Activated CD8-positive, alpha-beta memory T cell treated with anti-CD3 and anti-CD28 coated beads for 36 hours (primary cell): ENCODE results near the gene CD79A. TPM values are rescaled to one million over a fixed set of nuclear protein-coding genes. Genes with fewer than 3 reads are reported as not detected.

Experiments used
- CTCF ChIA-PET: fragments of 350-600 bp; sonication (Branson Sonifier 250); formaldehyde crosslinking; loops from one replicate; lab custom pipeline; 2021; ENCODE audit warnings: antibody characterized with exemption; lab: Charles Lee
- POLR2A ChIA-PET: fragments of 350-600 bp; sonication (Branson Sonifier 250); formaldehyde crosslinking; loops from one replicate; lab custom pipeline; 2021; ENCODE audit warnings: antibody characterized with exemption; lab: Charles Lee
- total RNA-seq, 2 experiments: library from RNA; stranded (reverse); gene quantifications; one replicate each; pipeline ENCODE4 v1.2.3, GENCODE V29; 2021

The CD79A gene
- total RNA-seq, 2 experiments from 2014 or later, result 4.7 to 6.4 TPM

DNA sequence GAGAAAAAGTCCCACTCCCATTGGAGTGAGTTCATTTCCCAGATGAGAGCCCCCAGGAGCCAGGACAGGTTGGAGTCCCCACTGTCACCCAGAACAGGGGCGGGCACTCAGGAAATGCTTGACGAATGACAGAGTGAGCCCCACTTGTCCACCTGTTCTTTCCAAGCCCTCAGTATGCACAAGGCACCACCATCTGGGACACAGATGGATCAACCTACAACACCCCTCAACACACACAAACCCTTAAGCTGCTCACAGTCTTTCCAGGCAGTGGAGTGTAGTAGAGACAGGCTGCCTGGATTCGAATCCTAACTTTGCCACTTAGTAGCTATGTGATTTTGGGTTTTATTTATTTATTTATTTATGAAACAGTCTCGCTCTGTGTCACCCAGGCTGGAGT lies 13.9 kb downstream of the CD79A start:
- CTCF ChIA-PET, result no interaction called here

DNA sequence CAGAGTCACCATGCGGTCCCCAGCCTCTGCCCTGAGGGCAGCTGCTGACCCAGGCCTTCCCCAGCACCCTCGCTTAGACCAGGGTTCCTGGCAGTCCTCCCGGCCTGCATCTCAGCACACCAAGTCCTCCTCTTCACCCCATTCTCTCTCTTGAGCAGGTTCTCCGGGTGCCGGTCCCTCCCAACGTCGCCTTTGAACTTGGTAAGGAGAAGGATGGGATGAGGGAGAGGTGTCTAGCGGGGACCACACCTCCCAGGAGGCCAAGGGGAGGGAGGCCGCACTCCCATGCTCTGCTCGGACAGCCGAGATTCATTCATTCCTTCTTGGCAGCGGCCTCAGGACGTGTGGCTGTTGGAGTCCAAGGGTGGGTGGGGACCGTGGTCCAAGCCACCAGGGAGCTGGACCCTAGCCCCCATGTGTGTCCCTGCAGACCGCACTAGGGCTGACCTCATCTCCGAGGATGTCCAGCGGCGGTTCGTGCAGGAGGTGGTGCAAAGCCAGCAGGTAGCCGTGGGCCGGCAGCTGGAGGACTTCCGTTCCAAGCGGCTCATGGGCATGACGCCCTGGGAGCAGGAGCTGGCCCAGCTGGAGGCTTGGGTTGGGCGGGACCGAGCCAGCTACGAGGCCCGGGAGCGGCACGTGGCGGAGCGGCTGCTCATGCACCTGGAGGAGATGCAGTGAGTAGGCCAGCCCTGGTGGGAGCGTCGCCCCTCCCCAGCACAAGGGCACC lies 15.3 kb downstream of the CD79A start:
- POLR2A ChIA-PET, result interaction anchor here (0.6 to 0.8 kb wide), 2 partner anchors 29 to 59 kb away, joined by 3 to 4 read pairs; no protein-coding TSS in a partner anchor
- CTCF ChIA-PET, result interaction anchor here (0.5 to 1.2 kb wide), 4 partner anchors 8 to 52 kb away, joined by 3 read pairs; no protein-coding TSS in a partner anchor

More for the DNA sequence above, 13.9 kb downstream of the CD79A start:
- POLR2A ChIA-PET, result interaction anchor here (0.5 to 0.6 kb wide), 2 partner anchors 8 to 16 kb away, joined by 3 to 6 read pairs; no protein-coding TSS in a partner anchor

DNA sequence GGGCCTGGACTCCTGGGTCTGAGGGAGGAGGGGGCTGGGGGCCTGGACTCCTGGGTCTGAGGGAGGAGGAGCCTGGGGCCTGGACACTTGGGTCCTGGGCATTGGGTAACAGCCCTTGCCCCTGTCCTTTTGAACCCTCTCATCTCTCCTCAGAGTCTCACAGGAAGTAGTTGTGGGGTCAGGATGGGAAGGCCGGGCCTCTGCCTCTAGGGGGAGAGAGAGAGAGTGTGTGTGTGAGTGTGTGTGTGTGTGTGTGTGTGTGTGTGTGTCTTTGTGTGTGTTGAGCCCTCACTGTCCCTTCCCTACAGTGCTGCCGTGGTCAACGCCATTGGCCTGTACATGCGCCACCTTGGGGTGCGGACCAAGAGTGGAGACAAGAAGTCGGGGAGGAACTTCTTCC lies 16.8 kb downstream of the CD79A start:
- ChIA-PET POLR2A (no interaction called here), CTCF (no interaction called here)

DNA sequence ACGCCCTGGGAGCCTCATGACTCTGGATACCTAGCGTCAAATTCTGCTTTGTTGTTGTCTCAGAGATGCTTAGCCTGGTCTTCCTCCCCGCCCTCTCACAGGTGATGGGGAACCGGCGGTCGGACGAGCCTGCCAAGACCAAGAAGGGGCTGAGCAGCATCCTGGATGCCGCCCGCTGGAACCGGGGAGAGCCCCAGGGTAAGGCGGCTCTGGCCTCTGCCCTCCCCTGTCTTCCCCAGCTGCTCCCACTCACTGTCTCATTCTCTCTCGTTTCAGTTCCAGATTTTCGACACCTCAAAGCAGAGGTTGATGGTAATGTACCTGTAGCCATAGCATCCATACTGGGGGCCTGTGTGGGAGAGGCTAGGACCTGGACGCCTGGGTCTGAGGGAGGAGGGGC lies 17.3 kb downstream of the CD79A start:
- CTCF ChIA-PET, result interaction anchor here (0.7 to 1.5 kb wide), 2 partner anchors 11 to 52 kb away, joined by 3 read pairs; no protein-coding TSS in a partner anchor
- POLR2A ChIA-PET, result no interaction called here

DNA sequence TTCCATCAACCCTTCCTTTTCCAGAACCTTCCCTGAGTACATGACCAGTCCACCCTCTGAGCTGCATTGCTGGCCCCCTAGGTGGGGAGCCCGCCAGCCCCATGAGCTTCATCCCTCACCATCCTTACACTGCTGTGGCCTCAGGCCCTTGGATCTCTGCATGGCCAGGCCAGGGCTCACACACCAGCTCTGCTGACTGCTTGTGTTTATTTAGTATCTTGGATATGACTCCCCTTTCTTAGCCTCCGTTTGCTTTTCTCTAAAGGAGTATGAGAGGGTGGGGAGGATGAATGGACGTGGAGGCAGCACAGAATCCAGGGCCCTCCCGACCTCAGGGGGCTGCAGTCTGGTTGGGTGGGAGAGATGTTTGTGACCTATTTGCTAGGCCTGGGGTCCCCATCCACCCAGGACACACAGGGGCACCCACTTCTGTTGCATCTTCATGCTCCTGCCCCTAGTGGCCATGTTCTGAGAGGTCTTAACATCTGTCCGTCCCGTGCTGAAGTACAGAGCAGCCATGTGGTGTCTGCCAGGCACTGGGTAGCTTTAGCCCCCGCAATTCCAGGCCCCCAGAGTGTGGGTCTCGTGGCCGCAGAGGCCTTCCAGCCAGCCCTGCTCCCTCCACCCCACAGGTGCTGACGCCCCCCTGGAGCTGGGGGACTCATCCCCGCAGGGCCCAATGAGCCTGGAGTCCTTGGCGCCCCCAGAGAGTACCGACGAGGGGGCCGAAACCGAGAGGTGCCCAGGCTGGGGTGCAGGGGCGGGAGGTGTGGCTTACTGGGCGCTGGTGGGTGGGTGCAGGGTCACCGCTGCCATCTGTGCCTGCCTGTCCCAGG lies 18.9 kb downstream of the CD79A start:
- CTCF ChIA-PET, result interaction anchor here (0.7 to 1.5 kb wide), 7 partner anchors 8 to 36 kb away, joined by 3 to 5 read pairs (median 3); partner anchors contain the start of gene RPS19
- POLR2A ChIA-PET, result interaction anchor here (1.1 to 1.4 kb wide), 3 partner anchors 10 to 16 kb away, joined by 3 to 4 read pairs (median 3); no protein-coding TSS in a partner anchor

DNA sequence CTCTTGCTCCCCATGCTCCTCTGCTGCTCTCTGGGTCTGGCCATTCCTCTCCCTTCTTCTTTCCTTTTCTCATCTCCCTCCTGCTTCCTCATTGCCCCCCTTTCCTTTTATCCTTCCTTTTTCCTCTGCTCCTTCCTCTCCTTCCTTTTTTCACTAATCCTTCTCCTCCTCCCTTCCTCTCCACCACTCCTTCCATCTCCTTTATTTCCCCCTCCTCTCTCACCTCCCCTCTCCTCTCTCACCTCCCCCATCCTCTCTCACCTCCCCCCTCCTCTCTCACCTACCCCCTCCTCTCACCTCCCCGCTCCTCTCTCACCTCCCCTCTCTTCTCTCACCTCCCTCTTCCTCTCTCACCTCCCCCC lies 19.5 kb downstream of the CD79A start:
- POLR2A ChIA-PET, result interaction anchor here (1.4 kb wide), 1 partner anchor 10 kb away, joined by 4 read pairs; no protein-coding TSS in a partner anchor
- CTCF ChIA-PET, result interaction anchor here (0.7 to 1.4 kb wide), 4 partner anchors 8 to 36 kb away, joined by 3 to 5 read pairs (median 4); partner anchors contain the start of gene RPS19

DNA sequence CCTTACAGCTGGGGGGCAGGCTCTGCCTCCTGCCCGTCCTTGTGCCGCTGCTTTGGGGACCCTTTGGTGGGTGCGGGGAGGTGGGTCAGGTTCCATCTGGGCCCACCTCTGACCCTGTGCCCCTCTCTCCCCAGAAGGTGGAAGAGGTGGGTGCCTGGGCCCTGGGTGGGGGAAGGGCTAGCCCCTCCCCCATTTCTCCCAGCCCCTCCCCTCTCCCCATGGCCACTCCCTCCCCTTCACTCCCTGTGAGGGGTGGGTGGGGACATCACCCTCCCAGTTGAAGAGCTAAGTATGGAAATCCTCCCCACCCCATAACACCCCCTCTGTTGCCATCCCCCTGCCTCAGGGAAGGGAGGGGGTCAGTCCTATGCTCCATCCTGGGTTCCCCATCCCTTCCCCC lies 20.1 kb downstream of the CD79A start:
- CTCF ChIA-PET, result no interaction called here
- POLR2A ChIA-PET, result no interaction called here

DNA sequence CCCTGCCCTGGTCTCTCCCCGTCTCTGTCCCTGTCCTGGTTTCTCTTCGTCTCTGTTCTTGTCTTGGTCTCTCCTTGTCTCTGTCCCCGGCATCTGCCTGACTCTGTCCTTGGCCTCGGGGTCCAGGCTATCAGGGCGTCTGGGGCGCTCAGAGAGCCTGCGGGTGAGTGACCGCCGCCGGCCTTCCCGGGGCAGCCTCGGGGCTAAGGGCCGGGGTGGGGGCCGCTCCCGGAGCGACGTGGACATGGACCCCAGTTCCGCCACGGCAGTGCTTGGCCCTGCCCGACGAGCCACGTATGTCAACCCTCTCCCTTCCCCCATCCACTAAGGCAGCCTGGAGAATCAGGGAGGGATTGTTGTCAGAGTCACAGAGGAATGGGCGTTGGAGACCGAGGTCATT lies 20.7 kb downstream of the CD79A start:
- ChIA-PET CTCF (no interaction called here), POLR2A (no interaction called here)

DNA sequence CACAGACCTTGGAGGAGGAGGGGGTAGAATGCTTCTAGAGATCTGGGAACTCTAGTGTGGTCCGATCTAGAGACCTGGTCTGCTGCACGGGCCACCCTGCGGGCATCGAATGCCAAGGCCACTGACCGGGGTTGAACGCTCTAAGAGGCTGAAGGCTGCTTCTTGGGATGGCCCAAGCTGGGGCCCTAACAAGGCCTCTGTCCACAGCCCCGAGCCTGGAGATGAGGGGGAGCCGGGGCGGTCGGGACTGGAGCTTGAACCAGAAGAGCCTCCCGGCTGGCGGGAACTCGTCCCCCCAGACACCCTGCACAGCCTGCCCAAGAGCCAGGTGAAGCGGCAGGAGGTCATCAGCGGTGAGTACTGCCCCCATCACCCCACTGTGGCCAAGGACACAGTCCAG lies 21.2 kb downstream of the CD79A start:
- ChIA-PET CTCF (no interaction called here), POLR2A (no interaction called here)

DNA sequence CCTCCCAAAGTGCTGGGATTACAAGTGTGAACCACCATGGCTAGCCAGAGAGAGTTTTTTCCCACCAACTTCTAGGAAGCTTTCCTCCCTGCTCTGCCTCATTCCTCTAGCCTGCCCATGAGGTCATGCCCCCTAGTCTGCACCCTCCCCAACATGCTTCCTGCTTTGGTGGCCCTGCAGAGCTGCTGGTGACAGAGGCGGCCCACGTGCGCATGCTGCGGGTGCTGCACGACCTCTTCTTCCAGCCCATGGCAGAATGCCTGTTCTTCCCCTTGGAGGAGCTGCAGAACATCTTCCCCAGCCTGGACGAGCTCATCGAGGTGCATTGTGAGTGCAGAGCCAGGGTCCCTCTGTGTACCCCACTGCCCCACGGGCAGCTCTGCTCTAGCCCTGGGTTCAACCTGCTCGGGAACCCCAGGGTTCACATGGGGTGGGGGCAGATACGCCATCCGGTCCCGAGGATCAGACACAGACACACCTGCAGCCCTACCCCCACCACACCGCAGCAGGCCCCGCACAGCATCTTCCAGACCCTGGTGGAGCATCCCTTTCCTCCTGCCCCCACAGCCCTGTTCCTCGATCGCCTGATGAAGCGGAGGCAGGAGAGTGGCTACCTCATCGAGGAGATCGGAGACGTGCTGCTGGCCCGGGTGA lies 24.8 kb downstream of the CD79A start:
- POLR2A ChIA-PET, result interaction anchor here (1.5 kb wide), 1 partner anchor 10 kb away, joined by 3 read pairs; no protein-coding TSS in a partner anchor

DNA sequence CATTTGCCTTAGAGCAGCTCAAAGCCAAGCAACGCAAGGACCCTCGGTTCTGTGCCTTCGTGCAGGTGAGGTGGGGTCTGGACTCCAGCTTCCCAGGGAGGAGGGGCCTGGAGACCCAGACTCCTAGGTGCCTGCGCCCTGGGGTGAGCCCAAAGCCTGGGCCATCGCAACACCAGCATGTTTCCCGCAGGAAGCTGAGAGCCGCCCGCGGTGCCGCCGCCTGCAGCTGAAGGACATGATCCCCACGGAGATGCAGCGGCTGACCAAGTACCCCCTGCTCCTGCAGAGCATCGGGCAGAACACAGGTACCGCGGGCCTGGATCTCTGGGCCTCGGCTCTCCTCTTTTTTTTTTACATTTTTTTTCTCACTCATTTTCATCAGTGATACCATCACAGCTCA lies 25.5 kb downstream of the CD79A start:
- CTCF ChIA-PET, result interaction anchor here (0.8 to 2.3 kb wide), 2 partner anchors 29 to 56 kb away, joined by 4 to 6 read pairs; no protein-coding TSS in a partner anchor

More for the DNA sequence above, 24.8 kb downstream of the CD79A start:
- CTCF ChIA-PET, result interaction anchor here (0.8 to 2.3 kb wide), 2 partner anchors 28 to 56 kb away, joined by 4 to 6 read pairs; no protein-coding TSS in a partner anchor

DNA sequence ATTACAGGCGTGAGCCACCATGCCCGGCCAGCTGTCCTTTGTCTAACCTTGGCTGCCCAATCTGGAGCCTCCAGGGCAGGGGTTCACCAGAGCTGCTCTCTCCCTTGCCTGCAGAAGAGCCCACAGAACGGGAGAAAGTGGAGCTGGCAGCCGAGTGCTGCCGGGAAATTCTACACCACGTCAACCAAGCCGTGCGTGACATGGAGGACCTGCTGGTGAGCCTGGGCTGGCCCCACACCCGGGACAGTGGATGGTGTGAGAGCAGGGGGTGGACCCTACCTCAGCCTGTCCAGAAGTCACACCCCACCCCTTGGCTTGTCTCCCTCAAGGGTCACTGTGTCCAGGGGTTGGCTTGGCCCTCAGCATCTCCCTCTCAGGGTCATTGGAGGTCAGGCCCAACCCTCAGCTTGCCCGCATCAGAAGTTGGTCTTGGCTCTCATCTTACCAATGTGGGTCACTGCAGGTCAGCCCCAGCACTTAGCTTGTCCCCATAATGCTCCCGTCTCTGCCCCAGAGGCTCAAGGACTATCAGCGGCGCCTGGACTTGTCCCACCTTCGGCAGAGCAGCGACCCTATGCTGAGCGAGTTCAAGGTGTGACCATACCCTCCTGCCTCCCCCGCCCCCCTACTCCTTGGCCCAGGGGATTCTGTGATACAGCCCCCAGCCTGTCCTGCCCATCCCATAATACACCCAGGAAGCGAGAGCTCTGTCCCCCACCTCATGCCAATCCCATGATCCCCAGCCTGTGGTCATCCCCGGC lies 26.3 kb downstream of the CD79A start:
- CTCF ChIA-PET, result interaction anchor here (2.3 kb wide), 1 partner anchor 30 kb away, joined by 6 read pairs; no protein-coding TSS in a partner anchor
- POLR2A ChIA-PET, result interaction anchor here (0.6 to 1.5 kb wide), 3 partner anchors 8 to 30 kb away, joined by 3 to 4 read pairs (median 3); no protein-coding TSS in a partner anchor

More for the DNA sequence above, 25.5 kb downstream of the CD79A start:
- POLR2A ChIA-PET, result interaction anchor here (0.6 to 1.5 kb wide), 2 partner anchors 9 to 10 kb away, joined by 3 to 4 read pairs; no protein-coding TSS in a partner anchor

DNA sequence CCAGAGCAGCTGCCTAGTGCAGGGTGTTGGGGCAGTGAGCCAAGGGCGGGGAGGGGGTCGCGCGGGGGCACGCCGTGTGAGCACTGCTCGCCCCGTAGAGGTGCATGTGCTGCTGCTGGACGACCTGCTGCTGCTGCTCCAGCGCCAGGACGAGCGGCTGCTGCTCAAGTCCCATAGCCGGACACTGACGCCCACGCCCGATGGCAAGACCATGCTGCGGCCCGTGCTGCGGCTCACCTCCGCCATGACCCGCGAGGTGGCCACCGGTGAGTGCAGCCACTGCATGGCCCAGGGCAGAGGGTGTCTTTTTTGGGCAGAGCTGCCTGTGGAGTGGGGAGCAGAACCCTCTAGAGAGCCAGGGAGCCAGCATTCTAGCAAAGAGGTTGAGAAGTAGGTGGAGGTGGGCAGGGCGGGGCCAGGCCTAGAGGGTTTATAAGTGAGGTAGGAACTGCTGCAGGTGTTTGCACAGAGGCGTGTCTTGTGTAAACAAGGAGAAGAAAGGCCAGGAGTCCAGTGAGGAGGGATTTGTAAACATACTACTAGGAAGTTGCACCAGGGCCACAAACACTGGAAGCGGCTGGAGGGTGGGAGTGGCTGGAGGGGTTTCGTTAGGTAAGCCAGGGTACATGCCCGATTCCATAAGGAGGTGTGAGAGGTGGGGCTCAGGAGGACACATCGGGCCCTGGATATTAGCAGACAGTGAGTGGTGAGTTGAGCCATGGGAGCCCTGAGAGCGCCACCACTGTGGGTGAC lies 27.2 kb downstream of the CD79A start:
- ChIA-PET POLR2A (no interaction called here), CTCF (interaction anchor here (2.3 kb wide), 1 partner anchor 31 kb away, joined by 6 read pairs; no protein-coding TSS in a partner anchor)

DNA sequence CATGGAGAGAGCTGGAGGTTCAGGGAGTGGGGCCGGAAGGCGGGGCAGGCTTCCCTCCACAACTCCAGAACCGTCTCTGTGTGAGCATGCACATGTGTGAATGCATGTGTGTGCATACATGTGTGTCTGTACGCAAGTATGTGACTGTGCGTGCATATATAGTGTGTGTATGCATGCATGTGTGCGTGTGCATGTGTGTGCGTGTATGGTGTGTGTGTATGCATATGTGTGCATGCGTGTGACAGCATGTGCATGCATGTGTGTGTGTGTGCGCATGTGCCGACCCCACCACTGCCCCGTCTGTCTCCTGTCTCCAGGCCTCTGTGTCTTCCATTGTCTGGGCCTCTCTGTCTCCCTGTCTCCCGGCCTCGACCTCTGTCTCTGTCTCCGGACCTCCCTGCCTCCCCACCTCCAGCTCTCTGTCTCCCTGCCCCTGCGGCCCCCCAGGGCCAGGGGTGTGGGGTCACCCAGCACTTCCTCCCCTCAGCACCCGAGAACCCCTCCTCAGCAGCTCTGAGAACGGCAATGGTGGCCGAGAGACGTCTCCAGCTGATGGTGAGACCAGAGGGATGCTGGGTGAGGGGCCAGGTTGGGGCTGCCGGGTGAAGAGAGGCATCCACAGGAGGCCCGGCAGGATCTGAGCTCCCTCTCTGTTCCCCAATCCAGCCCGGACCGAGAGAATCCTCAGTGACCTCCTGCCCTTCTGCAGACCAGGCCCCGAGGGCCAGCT lies 28.4 kb downstream of the CD79A start:
- ChIA-PET CTCF (interaction anchor here (0.6 to 1.3 kb wide), 5 partner anchors 9 to 441 kb away, joined by 3 read pairs; no protein-coding TSS in a partner anchor), POLR2A (interaction anchor here (0.5 kb wide), 1 partner anchor 40 kb away, joined by 3 read pairs; no protein-coding TSS in a partner anchor)

DNA sequence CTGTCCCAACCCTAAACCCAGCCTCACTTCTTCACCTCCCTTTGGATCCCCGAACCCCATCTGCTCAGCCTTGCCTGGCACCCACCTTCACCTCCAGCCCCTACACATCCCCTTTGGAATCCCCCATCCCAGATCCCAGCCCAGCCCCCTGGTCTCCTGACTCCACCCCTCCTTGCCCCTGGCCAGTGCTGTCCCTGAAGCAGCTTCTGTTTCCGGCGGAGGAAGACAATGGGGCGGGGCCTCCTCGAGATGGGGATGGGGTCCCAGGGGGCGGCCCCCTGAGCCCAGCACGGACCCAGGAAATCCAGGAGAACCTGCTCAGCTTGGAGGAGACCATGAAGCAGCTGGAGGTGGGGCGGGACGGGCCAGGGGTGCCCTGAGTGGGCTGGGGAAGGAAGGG lies 29.2 kb downstream of the CD79A start:
- ChIA-PET CTCF (interaction anchor here (0.6 to 1.3 kb wide), 3 partner anchors 11 to 440 kb away, joined by 3 read pairs; no protein-coding TSS in a partner anchor), POLR2A (no interaction called here)
